Right atrium auricular region (tissue), 2 donors: ENCODE data around the gene UPB1. TPM values are rescaled to one million over a fixed set of nuclear protein-coding genes. Genes with fewer than 3 reads are reported as not detected.
A peak's percentile ranks its signal among the peaks of the same experiment; 100 is the strongest.

Experiments used
- DNase-seq: peaks from one replicate; pipeline ENCODE4 v3.0.0-alpha.2; 2019; ENCODE audit warnings: low spot score
- H3K27ac ChIP-seq, 2 donors: fragments of 200-600 bp; sonication (generic); 1 replicate in 1 of 2; 2 replicates in 1 of 2; pipeline ENCODE4 v1.5.1; 2016 to 2019
- H3K27me3 ChIP-seq, 2 donors: fragments of 200-600 bp; sonication (generic); one replicate each; pipeline versions ENCODE4 v1.5.1 to v1.6.0; 2017 to 2019
- H3K36me3 ChIP-seq: fragments of 200-600 bp; sonication (generic); one replicate; pipeline ENCODE4 v1.5.1; 2016
- H3K4me1 ChIP-seq, 2 donors: fragments of 200-600 bp; sonication (generic); one replicate each; pipeline versions ENCODE4 v1.5.1 to v1.6.0; 2017 to 2019
- H3K4me3 ChIP-seq, 2 donors: fragments of 200-600 bp; sonication (generic); 1 replicate in 1 of 2; 2 replicates in 1 of 2; pipeline ENCODE4 v1.5.1; 2017 to 2019; ENCODE audit warnings: mild to moderate bottlenecking in 1 of 2, moderate library complexity in 1 of 2
- H3K9me3 ChIP-seq, 2 donors: fragments of 200-600 bp; sonication (generic); one replicate each; pipeline ENCODE4 v1.5.1; 2019
- CTCF ChIP-seq, 2 donors: fragments of 200-600 bp; sonication (generic); IDR thresholded peaks; one replicate each; pipeline ENCODE4 v1.5.1; 2019; ENCODE audit warnings: antibody characterized with exemption in 2 of 2
- total RNA-seq, 2 donors: library from RNA; depleted of rRNA; stranded (reverse); fragments of >200 nt; gene quantifications; one replicate each; pipeline ENCODE4 v1.1.0, GENCODE V29; 2016

The UPB1 gene
- total RNA-seq, 2 donors from 2014 or later: 1.7 to 2.4 TPM

- Histone ChIP-seq H3K9me3 (no peaks in the 10 kb centered on the region), H3K27me3 (no peaks in the 10 kb centered on the region), H3K27ac (no peak overlapping the region), H3K4me3 (no peak overlapping the region), H3K36me3 (no peaks in the 10 kb centered on the region), H3K4me1 (peaks cover 0 to 34% of the 10 kb centered on the region in 2 donors)
- no peak for TF ChIP-seq CTCF (IDR thresholded peaks at IDR 0.05)
- DNase-seq: no peak
These were observed 34.6 kb upstream of the UPB1 start for GRCh38 chr22:24460418-24461089.

GRCh38 chr22:24463071-24463760, 31.9 kb upstream of the UPB1 start:
- Histone ChIP-seq H3K36me3 (no peaks in the 10 kb centered on the region), H3K27ac (no peak overlapping the region), H3K4me1 (peaks cover 0 to 49% of the 10 kb centered on the region in 2 donors), H3K27me3 (no peaks in the 10 kb centered on the region), H3K9me3 (no peaks in the 10 kb centered on the region), H3K4me3 (no peak overlapping the region)
- DNase-seq: no peak
- TF ChIP-seq CTCF (IDR thresholded peaks at IDR 0.05): no peak

GRCh38 chr22:24465566-24465965, 29.6 kb upstream of the UPB1 start:
- H3K36me3 ChIP-seq: no peaks in the 10 kb centered on the region
- H3K27ac ChIP-seq: peak overlapping the region; percentile 20 to 57
- H3K9me3 ChIP-seq: no peaks in the 10 kb centered on the region
- H3K4me3 ChIP-seq: no peak overlapping the region
- peaks cover 0 to 41% of the 10 kb centered on the region in 2 donors for H3K4me1 ChIP-seq
- DNase-seq: no peak
- no peak for TF ChIP-seq CTCF (IDR thresholded peaks at IDR 0.05)
- H3K27me3 ChIP-seq: no peaks in the 10 kb centered on the region

GRCh38 chr22:24465975-24466374, 29.2 kb upstream of the UPB1 start:
- DNase-seq: no peak
- Histone ChIP-seq H3K36me3 (no peaks in the 10 kb centered on the region), H3K27me3 (no peaks in the 10 kb centered on the region), H3K4me3 (no peak overlapping the region), H3K9me3 (no peaks in the 10 kb centered on the region), H3K27ac (peak overlapping the region; percentile 20 to 57), H3K4me1 (peaks cover 0 to 41% of the 10 kb centered on the region in 2 donors)
- TF ChIP-seq CTCF (IDR thresholded peaks at IDR 0.05): no peak

- Histone ChIP-seq H3K36me3 (no peaks in the 10 kb centered on the region), H3K4me3 (no peak overlapping the region), H3K27ac (peak overlapping the region; percentile 18 to 33), H3K9me3 (no peaks in the 10 kb centered on the region), H3K4me1 (peaks cover 0 to 43% of the 10 kb centered on the region in 2 donors), H3K27me3 (no peaks in the 10 kb centered on the region)
- TF ChIP-seq CTCF (IDR thresholded peaks at IDR 0.05): no peak
- DNase-seq: no peak
These were observed 28.3 kb upstream of the UPB1 start for GRCh38 chr22:24466716-24467328.
